Heart right ventricle (tissue), 16 donors: ENCODE measurements around the gene KCNE2. TPM values are rescaled to one million over a fixed set of nuclear protein-coding genes. Genes with fewer than 3 reads are reported as not detected.
"Not testable (repeated sequence)": the region's sequence is repeated elsewhere in the genome, so short reads cannot be mapped to it uniquely, and the experiment has no call there.

Source experiments
- ATAC-seq, 8 donors: fragments of 200-7000 bp; cut with Tn5 transposase; one replicate each; pipeline ENCODE4 v1.9.1; 2020; ENCODE audit warnings: mild to moderate bottlenecking in 8 of 8, moderate library complexity in 8 of 8, moderate number of reproducible peaks in 1 of 8
- DNase-seq, 2 donors: peaks; one replicate each; pipeline ENCODE4 v3.0.0-alpha.2; 2020
- H3K27ac ChIP-seq, 10 donors: fragments of 200-600 bp; sonication (generic) in 2 of 10; one replicate each; pipeline versions ENCODE4 v1.5.0 to v1.8.0; 2020 to 2022; ENCODE audit warnings: mild to moderate bottlenecking in 3 of 10
- H3K27me3 ChIP-seq, 7 donors: fragments of 200-600 bp; one replicate each; pipeline ENCODE4 v1.8.0; 2021 to 2022; ENCODE audit warnings: mild to moderate bottlenecking in 2 of 7
- H3K36me3 ChIP-seq, 9 donors: fragments of 200-600 bp; sonication (generic) in 1 of 9; one replicate each; pipeline versions ENCODE4 v1.5.0 to v1.8.0; 2020 to 2022; ENCODE audit warnings: mild to moderate bottlenecking in 2 of 9
- H3K4me1 ChIP-seq, 9 donors: fragments of 200-600 bp; sonication (generic) in 1 of 9; one replicate each; pipeline versions ENCODE4 v1.5.0 to v1.8.0; 2020 to 2022; ENCODE audit warnings: mild to moderate bottlenecking in 4 of 9
- H3K4me3 ChIP-seq, 10 donors: fragments of 200-600 bp; sonication (generic) in 2 of 10; one replicate each; pipeline versions ENCODE4 v1.5.0 to v1.8.0; 2020 to 2022; ENCODE audit warnings: mild to moderate bottlenecking in 7 of 10, moderate library complexity in 2 of 10
- H3K9me3 ChIP-seq, 11 donors: fragments of 200-600 bp in 10 of 11; sonication (generic) in 2 of 11; one replicate each; pipeline versions ENCODE4 v1.5.0 to v1.8.0; 2013 to 2022; ENCODE audit warnings: mild to moderate bottlenecking in 2 of 11, control low read depth in 1 of 11, moderate library complexity in 1 of 11
- WGBS, 2 donors: extraction: QIAGEN DNeasy Blood & Tissue Kit; methylation state at CpG; one replicate each; pipeline ENCODE4 v1.1.7; 2013; ENCODE audit warnings: inconsistent platforms in 1 of 2; 5-methylcytosine and 5-hydroxymethylcytosine counted together
- intact Hi-C, 10 donors: fragments of 100-400 bp; cut with DNase I; formaldehyde crosslinking; loops; one replicate each; pipeline versions ENCODE4 v1.11.1 to v1.14.2; 2022
- polyA plus RNA-seq, 2 donors: library from polyadenylated mRNA; stranded (reverse); fragments of 200-250 nt; gene quantifications; one replicate each; pipeline ENCODE4 v1.2.3, GENCODE V29; 2013
- total RNA-seq, 10 donors: library from RNA; stranded (reverse); fragmentation: NEBNext Ultra II Directional in 3 of 10; extraction: Animal tissue kit (Norgen Biotek cat#: 25700) in 3 of 10; gene quantifications; one replicate each; pipeline versions ENCODE4 v1.2.1 to v1.2.4, GENCODE V29; 2021 to 2023
- TF ChIP-seq, protein P1 (sequence below), 9 donors: fragments of 200-600 bp; sonication (generic) in 2 of 9; IDR thresholded peaks; one replicate each; pipeline versions ENCODE4 v1.5.0 to v1.8.0; 2021 to 2022; ENCODE audit warnings: antibody characterized with exemption in 9 of 9, mild to moderate bottlenecking in 5 of 9, moderate library complexity in 1 of 9
- donor health status: Arrhythmogenic right ventricular cardiomyopathy.
- donor health status: ischemic (EF 13 %, LVEDD 7.1; RV severe dilation, severe dysfunction).
- donor health status: healthy with polysubstance abuse.
- donor health status: DM: no; HTN: yes; CAD: no.
- donor health status: DM: no; HTN: no; CAD: no.
- donor health status: ischemic (EF 25% LVEDD 6.9; RV normal size, moderate dysfunction).
- donor health status: ischemic (EF 25% LVEDD 5.7; RV mildly dilated, moderate dysfunction).
- donor health status: healthy.
- donor health status: DM: yes; HTN: yes; CAD: no.
- donor health status: Ischemic cardiomyopathy.
- donor health status: ischemic (EF 35%, LVEDD 5.7; RV mildly dilated, moderate dysfunction).
- donor health status: nonischemic (EF 11% LVEDD 7.7; RV severe dilation, severe dysfunction).
- donor health status: DM: yes; HTN: yes; CAD: no.
- donor health status: PGD.
- donor health status: ischemic (EF 29% LVEDD 5.4; RV normal size, mild dysfunction).
- donor health status: nonischemic (EF 23%, LVEDD 6.1; RV moderate dilation, normal function).

Gene KCNE2
- total and polyA plus RNA-seq, 12 donors: 0.04 to 0.73 TPM; not detected in 10

DNA sequence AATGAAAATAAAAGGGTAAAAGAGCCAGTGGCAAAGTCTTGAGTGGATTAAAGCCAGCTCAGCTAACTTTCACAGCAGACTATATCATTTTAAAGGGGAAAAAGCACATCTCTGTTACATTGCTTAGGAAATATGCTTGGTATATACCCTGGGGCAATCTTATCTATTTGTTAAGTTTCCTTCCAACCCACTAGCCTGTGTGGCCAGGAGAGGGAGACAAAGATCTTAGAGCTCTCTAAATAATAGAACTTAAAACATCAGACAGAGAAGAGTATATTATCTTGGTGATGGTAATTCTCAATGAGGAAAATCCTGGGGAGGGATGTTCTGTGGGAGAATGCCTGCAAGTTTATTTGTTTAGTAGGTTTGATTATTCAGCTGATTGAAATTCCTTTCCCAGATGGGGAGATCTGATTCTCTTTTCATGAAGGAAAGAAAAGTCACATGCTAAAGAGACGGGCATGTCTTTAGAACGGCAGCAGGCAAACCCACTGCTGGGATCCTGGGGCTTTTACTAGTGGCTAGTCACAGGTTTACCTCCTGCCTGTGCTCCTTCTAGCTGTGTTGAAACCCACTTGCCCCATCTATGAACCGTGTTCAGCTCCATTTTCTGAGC is 3.6 kb downstream of the KCNE2 start:
- WGBS, 2 donors: 62 to 64% methylated on average over 3 of the region's 3 CpGs
- TF ChIP-seq, protein P1, sequence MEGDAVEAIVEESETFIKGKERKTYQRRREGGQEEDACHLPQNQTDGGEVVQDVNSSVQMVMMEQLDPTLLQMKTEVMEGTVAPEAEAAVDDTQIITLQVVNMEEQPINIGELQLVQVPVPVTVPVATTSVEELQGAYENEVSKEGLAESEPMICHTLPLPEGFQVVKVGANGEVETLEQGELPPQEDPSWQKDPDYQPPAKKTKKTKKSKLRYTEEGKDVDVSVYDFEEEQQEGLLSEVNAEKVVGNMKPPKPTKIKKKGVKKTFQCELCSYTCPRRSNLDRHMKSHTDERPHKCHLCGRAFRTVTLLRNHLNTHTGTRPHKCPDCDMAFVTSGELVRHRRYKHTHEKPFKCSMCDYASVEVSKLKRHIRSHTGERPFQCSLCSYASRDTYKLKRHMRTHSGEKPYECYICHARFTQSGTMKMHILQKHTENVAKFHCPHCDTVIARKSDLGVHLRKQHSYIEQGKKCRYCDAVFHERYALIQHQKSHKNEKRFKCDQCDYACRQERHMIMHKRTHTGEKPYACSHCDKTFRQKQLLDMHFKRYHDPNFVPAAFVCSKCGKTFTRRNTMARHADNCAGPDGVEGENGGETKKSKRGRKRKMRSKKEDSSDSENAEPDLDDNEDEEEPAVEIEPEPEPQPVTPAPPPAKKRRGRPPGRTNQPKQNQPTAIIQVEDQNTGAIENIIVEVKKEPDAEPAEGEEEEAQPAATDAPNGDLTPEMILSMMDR (IDR thresholded peaks at IDR 0.05): peak; percentile 22 to 75 (median 66)
- Histone ChIP-seq H3K27me3 (no peaks in the 10 kb centered on the region), H3K36me3 (no peaks in the 10 kb centered on the region), H3K4me3 (no peak overlapping the region), H3K4me1 (peaks cover 0 to 3% (median 0%) of the 10 kb centered on the region in 9 donors), H3K9me3 (no peaks in the 10 kb centered on the region), H3K27ac (no peak overlapping the region)
- ATAC-seq (peak in 3 of 8 donors; percentile 38 to 67 (median 65)), DNase-seq (no peak)
- intact Hi-C loops: no loop called here

DNA sequence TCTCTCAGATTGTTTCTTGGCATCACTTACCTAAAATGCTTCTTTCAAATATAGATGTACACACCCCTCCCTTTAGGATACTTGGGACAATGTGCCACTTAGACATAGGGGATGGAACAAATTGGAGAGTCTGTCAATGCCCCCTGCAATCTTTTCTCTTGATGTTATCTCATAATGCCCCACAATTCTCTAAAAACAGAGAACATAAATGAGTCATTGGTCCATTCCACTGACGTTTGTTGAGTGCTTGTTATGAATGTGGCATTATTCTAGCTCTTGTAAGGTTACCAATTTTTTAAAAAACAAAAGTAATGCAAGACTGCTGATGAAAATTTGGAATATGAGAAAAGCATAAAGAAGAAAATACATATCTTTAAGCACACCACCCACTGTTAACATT is 5.9 kb downstream of the KCNE2 start:
- intact Hi-C loops: no loop called here
- no peak for DNase-seq
- Histone ChIP-seq H3K4me1 (peaks cover 0 to 3% (median 0%) of the 10 kb centered on the region in 9 donors), H3K27ac (no peak overlapping the region), H3K4me3 (no peak overlapping the region), H3K36me3 (no peaks in the 10 kb centered on the region), H3K9me3 (no peaks in the 10 kb centered on the region), H3K27me3 (no peaks in the 10 kb centered on the region)
- ATAC-seq: no peak
- TF ChIP-seq, protein P1 (IDR thresholded peaks at IDR 0.05): no peak
- WGBS, 2 donors: 35 to 55% methylated on average over 1 of the region's 1 CpG

DNA sequence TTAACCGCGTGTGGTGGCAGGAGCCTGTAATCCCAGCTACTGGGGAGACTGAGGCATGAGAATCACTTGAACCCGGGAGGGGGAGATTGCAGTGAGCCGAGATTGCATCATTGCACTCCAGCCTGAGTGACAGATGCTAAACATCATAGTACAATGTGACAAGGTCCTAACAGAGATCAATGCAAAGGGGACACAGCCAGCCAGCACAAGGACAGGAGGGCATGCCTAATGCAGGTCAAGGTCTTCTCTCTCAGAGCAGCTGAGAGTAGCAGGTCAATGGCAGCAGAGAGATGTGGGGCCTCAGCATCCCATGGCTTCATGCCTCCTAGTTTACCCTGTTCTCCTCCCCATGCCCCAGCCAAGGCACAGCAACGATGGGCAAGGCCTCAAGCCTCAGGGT is 8.5 kb downstream of the KCNE2 start:
- 95% methylated on average over 5 of the region's 5 CpGs for WGBS, 2 donors
- TF ChIP-seq, protein P1 (IDR thresholded peaks at IDR 0.05): no peak
- DNase-seq (no peak), ATAC-seq (no peak)
- Histone ChIP-seq H3K9me3 (no peaks in the 10 kb centered on the region), H3K36me3 (no peaks in the 10 kb centered on the region), H3K4me3 (no peak overlapping the region), H3K27me3 (no peaks in the 10 kb centered on the region), H3K4me1 (peaks cover 0 to 3% (median 0%) of the 10 kb centered on the region in 9 donors), H3K27ac (no peak overlapping the region)
- intact Hi-C loops: no loop called here

DNA sequence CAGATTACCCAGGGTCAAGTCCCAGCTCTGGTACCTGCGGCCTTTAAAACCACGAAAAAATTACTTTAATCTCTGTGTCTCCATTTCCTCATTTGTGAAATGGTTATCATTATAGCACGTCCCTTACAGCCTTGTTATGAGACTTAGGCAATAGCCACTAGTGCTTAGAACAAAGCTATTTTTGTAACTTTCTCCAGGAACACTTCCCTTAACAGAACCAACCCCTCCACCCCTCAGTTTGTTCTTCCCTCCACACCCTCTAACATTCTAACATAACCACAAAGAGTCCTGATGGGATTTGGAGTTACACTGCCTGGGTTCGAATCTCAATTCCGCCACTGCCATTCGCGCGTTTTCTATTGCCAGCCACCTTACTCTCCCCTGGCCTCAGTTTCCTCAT is 10.7 kb downstream of the KCNE2 start:
- H3K27me3 ChIP-seq, H3K4me1 ChIP-seq: not testable (repeated sequence)
- peak in 5 of 8 donors; percentile 27 to 35 (median 31) for ATAC-seq

DNA sequence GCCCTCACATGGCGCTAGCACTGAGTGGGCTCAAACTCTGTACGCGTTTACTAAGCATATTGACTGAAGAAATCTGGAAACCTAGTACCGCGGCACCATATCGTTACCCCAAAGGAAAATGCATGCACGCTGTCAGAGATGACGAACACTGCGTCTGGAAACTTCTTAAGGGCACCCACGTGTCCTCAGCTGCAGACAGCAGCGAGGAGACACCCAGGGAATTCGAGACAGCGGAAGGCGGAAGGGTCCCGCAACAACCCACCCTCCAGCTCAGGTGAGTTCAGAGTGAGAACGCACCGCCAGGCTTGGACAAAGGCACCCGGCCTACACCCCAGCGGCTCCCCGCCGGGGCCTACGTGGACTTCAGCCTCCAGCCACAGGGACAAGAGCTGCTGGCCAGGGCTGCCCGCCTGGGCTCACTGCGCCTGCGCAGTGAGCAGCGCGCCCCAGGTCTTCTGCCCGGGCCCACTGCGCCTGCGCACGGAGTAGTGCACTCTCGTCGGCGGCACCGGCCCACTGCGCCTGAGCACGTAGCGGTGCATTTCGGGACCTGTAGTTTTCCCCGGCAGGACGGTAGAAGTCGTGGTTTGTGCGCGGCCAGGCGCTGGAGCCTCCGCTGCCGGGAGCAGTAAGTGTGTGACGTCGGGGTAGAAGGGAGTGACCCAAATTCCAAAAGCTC is 11.3 kb downstream of the KCNE2 start, which contains the start of gene SMIM11:
Gene SMIM11 (plus strand): TSS at position 568 of the 679 bp plus-strand sequence. CDS start 3,998 bp downstream, outside the sequence.
- ATAC-seq: peak; percentile 97 to 98 (median 98)
- H3K9me3 ChIP-seq, H3K4me1 ChIP-seq, H3K27me3 ChIP-seq, intact Hi-C loops, H3K4me3 ChIP-seq, H3K27ac ChIP-seq, H3K36me3 ChIP-seq, DNase-seq: not testable (repeated sequence)
- WGBS, 2 donors: no CpG with 5 or more reads among the region's 49 CpGs

More for the DNA sequence above, 10.7 kb downstream of the KCNE2 start:
- H3K36me3 ChIP-seq, DNase-seq, H3K4me3 ChIP-seq, intact Hi-C loops, H3K27ac ChIP-seq, H3K9me3 ChIP-seq: not testable (repeated sequence)
- WGBS, 2 donors: no CpG with 5 or more reads among the region's 8 CpGs

DNA sequence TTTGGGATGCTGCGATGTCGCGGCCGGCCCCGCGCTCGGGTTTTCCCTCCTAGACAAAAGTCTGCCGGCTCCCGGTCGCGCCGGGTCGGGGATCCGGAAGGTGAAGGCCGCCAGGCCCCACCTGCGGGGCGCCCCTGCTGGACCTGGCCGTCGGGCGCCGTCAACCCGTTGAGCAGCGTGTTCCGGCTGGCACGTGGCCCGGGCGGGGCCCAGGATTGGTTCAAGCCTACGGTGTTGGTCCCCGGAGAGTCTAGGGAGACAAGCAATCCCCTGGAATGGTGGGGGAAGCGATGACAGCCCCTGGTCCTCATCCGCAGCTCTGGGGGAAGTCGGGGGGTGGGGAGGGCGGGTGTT is 11.8 kb downstream of the KCNE2 start:
- H3K27me3 ChIP-seq, H3K4me1 ChIP-seq, H3K36me3 ChIP-seq, DNase-seq, intact Hi-C loops, H3K9me3 ChIP-seq, H3K27ac ChIP-seq, H3K4me3 ChIP-seq: not testable (repeated sequence)
- no CpG with 5 or more reads among the region's 33 CpGs for WGBS, 2 donors
- peak; percentile 64 to 84 (median 70) for ATAC-seq

DNA sequence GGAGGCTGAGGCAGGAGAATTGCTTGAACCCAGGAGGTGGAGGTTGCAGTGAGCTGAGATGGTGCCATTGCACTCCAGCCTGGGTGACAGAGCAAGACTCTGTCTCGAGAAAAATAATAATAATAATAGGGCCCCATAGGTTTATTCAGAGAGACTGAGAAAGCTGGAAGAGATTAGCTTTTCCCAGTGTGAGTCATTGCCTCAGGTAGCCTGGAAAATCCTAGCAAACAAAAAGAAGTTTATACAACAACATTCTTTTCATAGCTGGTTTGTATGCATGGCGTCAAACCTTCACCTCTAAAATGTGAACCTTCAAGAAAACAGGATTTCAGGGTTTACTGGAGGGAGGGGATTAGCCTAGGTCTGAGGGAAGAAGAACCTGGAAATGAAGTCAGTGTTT is 19.3 kb downstream of the KCNE2 start:
- ATAC-seq, H3K4me3 ChIP-seq, H3K9me3 ChIP-seq, H3K36me3 ChIP-seq, DNase-seq, H3K27ac ChIP-seq, intact Hi-C loops, H3K4me1 ChIP-seq, H3K27me3 ChIP-seq: not testable (repeated sequence)
- no CpG with 5 or more reads among the region's 2 CpGs for WGBS, 2 donors

DNA sequence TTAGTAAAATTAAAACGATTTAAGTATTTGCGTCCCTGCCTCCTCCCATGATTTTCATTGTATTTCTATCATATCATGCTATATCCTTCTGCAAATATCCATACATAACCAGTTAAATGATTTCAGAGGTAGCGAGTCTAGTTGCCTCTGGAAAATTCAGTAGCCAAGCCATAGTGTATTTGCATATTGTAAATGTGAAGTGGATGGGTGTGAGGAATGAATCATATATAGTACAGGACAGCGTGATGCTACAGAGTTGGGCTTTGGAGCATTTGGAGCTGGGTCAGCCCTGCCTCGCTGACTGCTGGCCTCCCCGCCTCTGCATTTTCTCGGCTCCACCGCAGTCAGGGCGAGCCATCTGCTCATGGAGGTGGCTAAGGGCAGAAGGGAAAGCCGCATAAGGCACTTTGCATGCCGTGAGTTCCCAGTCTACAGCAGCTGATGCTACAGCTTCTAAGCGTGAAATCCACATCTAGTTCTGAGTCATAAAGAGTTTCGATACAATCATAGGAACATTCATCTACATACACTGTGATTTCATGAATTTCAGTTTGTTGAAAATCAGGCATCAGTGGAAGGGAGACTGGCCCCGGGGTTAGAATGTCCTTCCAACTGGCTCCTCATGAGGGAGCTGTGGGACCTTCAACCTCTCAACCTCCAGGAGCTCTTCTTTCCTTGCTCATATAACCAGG is 20.1 kb downstream of the KCNE2 start:
- H3K27ac ChIP-seq, H3K4me3 ChIP-seq, ATAC-seq, intact Hi-C loops, H3K4me1 ChIP-seq, H3K9me3 ChIP-seq, H3K36me3 ChIP-seq, H3K27me3 ChIP-seq, DNase-seq: not testable (repeated sequence)
- no CpG with 5 or more reads among the region's 14 CpGs for WGBS, 2 donors
